Tongue (tissue), 2 donors: Measurements from ENCODE around the gene PFN3. TPM values are rescaled to one million over a fixed set of nuclear protein-coding genes. Genes with fewer than 3 reads are reported as not detected.
A peak's percentile ranks its signal among the peaks of the same experiment; 100 is the strongest.

Experiments
- DNase-seq: peaks from one replicate; pipeline ENCODE4 v3.0.0-alpha.2; 2015
- total RNA-seq: library from RNA; depleted of rRNA; stranded (reverse); fragments of >200 nt; gene quantifications from one replicate; pipeline ENCODE4 v1.2.3, GENCODE V29; 2014

The PFN3 gene
- total RNA-seq, result not detected

- peak; percentile 68 for DNase-seq
These were observed at the start of gene PFN3 for GRCh38 chr5:177399997-177400868. Gene PFN3, minus strand, starts transcription at chr5:177400661. Its CDS starts 85 bp downstream, at chr5:177400576.

- no peak for DNase-seq
These were observed 48.9 kb upstream of the PFN3 start for GRCh38 chr5:177449140-177450061.

GRCh38 chr5:177448244-177448950 lies 47.9 kb upstream of the PFN3 start:
- no peak for DNase-seq

- DNase-seq, result no peak
These were observed 47.3 kb upstream of the PFN3 start for GRCh38 chr5:177447611-177448243.

GRCh38 chr5:177447066-177447610 lies 46.7 kb upstream of the PFN3 start:
- DNase-seq, result peak; percentile 70

GRCh38 chr5:177446200-177447065 lies 46.0 kb upstream of the PFN3 start, which contains the start of gene PRR7:
Gene PRR7, plus strand, starts transcription at chr5:177446814. Its CDS starts 8,254 bp downstream, at chr5:177455068.
- DNase-seq, result peak; percentile 80

- no peak for DNase-seq
These were observed 45.4 kb upstream of the PFN3 start for GRCh38 chr5:177445917-177446199.

- DNase-seq, result no peak
These were observed 44.8 kb upstream of the PFN3 start for GRCh38 chr5:177445052-177445916.

- DNase-seq, result no peak
These were observed 43.9 kb upstream of the PFN3 start for GRCh38 chr5:177444106-177445051.

GRCh38 chr5:177443144-177443983 lies 42.9 kb upstream of the PFN3 start:
- DNase-seq, result no peak

GRCh38 chr5:177442066-177442826 lies 41.8 kb upstream of the PFN3 start:
- DNase-seq, result no peak

- DNase-seq, result no peak
These were observed 40.7 kb upstream of the PFN3 start for GRCh38 chr5:177440990-177441780.

- no peak for DNase-seq
These were observed 39.9 kb upstream of the PFN3 start for GRCh38 chr5:177440211-177440989.

- no peak for DNase-seq
These were observed 39.1 kb upstream of the PFN3 start for GRCh38 chr5:177439518-177440053.

GRCh38 chr5:177438468-177438867 lies 38.0 kb upstream of the PFN3 start:
- DNase-seq, result no peak
